ENCODE results near the gene CDKN2B-AS1.

Gene CDKN2B-AS1

GRCh38 chr9:22124263-22125011 is 129.8 kb downstream of the CDKN2B-AS1 start:
- DNase-seq, result peak; percentile 14

- no peak for DNase-seq
These were observed 134.5 kb downstream of the CDKN2B-AS1 start for GRCh38 chr9:22129133-22129532.

GRCh38 chr9:22129633-22130032 is 135.0 kb downstream of the CDKN2B-AS1 start:
- DNase-seq, result no peak

GRCh38 chr9:22131817-22132216 is 137.2 kb downstream of the CDKN2B-AS1 start:
- DNase-seq, result no peak

GRCh38 chr9:22134390-22134789 is 139.8 kb downstream of the CDKN2B-AS1 start:
- no peak for DNase-seq

- DNase-seq, result no peak
These were observed 142.0 kb downstream of the CDKN2B-AS1 start for GRCh38 chr9:22136461-22137096.

GRCh38 chr9:22138956-22139660 is 144.5 kb downstream of the CDKN2B-AS1 start:
- no peak for DNase-seq

GRCh38 chr9:22141908-22142307 is 147.3 kb downstream of the CDKN2B-AS1 start:
- no peak for DNase-seq

GRCh38 chr9:22142671-22143070 is 148.1 kb downstream of the CDKN2B-AS1 start:
- no peak for DNase-seq

GRCh38 chr9:22143799-22144625 is 149.4 kb downstream of the CDKN2B-AS1 start:
- DNase-seq, result no peak

GRCh38 chr9:22146604-22147003 is 152.0 kb downstream of the CDKN2B-AS1 start:
- no peak for DNase-seq

- no peak for DNase-seq
These were observed 153.4 kb downstream of the CDKN2B-AS1 start for GRCh38 chr9:22147813-22148527.

GRCh38 chr9:22148528-22148875 is 153.9 kb downstream of the CDKN2B-AS1 start:
- no peak for DNase-seq

- no peak for DNase-seq
These were observed 154.5 kb downstream of the CDKN2B-AS1 start for GRCh38 chr9:22148876-22149637.

- DNase-seq, result no peak
These were observed 159.5 kb downstream of the CDKN2B-AS1 start for GRCh38 chr9:22154064-22154463.

GRCh38 chr9:22156586-22156985 is 162.0 kb downstream of the CDKN2B-AS1 start:
- DNase-seq, result no peak

- DNase-seq, result no peak
These were observed 162.7 kb downstream of the CDKN2B-AS1 start for GRCh38 chr9:22157276-22157675.

GRCh38 chr9:22157828-22158227 is 163.2 kb downstream of the CDKN2B-AS1 start:
- no peak for DNase-seq

- DNase-seq, result no peak
These were observed 163.7 kb downstream of the CDKN2B-AS1 start for GRCh38 chr9:22158271-22158670.

GRCh38 chr9:22158927-22159346 is 164.3 kb downstream of the CDKN2B-AS1 start:
- no peak for DNase-seq

- no peak for DNase-seq
These were observed 165.0 kb downstream of the CDKN2B-AS1 start for GRCh38 chr9:22159586-22159985.

- DNase-seq, result no peak
These were observed 165.6 kb downstream of the CDKN2B-AS1 start for GRCh38 chr9:22160221-22160620.

All from NCI-H2029 treated with DMSO at 0.1 percent for 48 hours (cell line).